ENCODE data around the gene VSIR. TPM values are rescaled to one million over a fixed set of nuclear protein-coding genes. Genes with fewer than 3 reads are reported as not detected.

VSIR gene
- total RNA-seq, 2 experiments from 2014 or later, result 86.2 to 91.4 TPM

DNA sequence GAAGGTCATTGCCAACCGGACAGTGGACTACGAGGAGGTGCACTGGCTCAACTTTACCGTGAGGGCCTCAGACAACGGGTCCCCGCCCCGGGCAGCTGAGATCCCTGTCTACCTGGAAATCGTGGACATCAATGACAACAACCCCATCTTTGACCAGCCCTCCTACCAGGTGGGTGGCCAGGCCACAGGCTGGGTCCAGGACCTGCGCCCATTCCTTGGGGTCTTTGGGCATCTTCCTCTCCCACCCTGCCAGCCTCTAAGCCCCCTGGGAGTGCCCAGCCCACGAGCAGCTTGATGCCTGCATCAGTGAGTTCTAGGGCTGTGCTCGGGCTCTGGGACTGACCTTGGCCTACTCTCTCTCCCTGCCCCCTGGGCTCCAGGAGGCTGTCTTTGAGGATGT is 25.8 kb upstream of the VSIR start:
- DNase-seq, result no peak
- intact Hi-C loops (cut with DNase I, micrococcal nuclease), result no loop called here
- ATAC-seq (ENCODE audit: poor library complexity), result no peak
- no peaks in the 10 kb centered on the region for H3K27me3 ChIP-seq (ENCODE audit: control insufficient read depth in 1 of 2, insufficient read depth in 2 of 2, low read length in 2 of 2)
- Mint-ChIP-seq H3K4me3 (no peak overlapping the region), H3K36me3 (ENCODE audit: low read depth) (no peaks in the 10 kb centered on the region), H3K9me3 (no peaks in the 10 kb centered on the region), H3K4me1 (ENCODE audit: low read depth) (peaks cover 9% of the 10 kb centered on the region), H3K27ac (no peak overlapping the region), H3K27me3 (no peaks in the 10 kb centered on the region)
- no peaks in the 10 kb centered on the region for H3K36me3 ChIP-seq (ENCODE audit: insufficient read depth, low read length)
- peaks cover 3% of the 10 kb centered on the region for H3K4me1 ChIP-seq (ENCODE audit: insufficient read depth, low read length)
- ChIA-PET POLR2A (no interaction called here), CTCF (no interaction called here)
- H3K9me3 ChIP-seq (ENCODE audit: control insufficient read depth in 1 of 2, insufficient read depth in 1 of 2, low read length in 2 of 2), result peaks cover 0 to 4% of the 10 kb centered on the region in 2 experiments
- H3K4me3 ChIP-seq (ENCODE audit: low read length), result no peak overlapping the region
- no peak overlapping the region for H3K27ac ChIP-seq (ENCODE audit: low read depth in 1 of 2, low read length in 2 of 2)
- TF ChIP-seq, protein P1, sequence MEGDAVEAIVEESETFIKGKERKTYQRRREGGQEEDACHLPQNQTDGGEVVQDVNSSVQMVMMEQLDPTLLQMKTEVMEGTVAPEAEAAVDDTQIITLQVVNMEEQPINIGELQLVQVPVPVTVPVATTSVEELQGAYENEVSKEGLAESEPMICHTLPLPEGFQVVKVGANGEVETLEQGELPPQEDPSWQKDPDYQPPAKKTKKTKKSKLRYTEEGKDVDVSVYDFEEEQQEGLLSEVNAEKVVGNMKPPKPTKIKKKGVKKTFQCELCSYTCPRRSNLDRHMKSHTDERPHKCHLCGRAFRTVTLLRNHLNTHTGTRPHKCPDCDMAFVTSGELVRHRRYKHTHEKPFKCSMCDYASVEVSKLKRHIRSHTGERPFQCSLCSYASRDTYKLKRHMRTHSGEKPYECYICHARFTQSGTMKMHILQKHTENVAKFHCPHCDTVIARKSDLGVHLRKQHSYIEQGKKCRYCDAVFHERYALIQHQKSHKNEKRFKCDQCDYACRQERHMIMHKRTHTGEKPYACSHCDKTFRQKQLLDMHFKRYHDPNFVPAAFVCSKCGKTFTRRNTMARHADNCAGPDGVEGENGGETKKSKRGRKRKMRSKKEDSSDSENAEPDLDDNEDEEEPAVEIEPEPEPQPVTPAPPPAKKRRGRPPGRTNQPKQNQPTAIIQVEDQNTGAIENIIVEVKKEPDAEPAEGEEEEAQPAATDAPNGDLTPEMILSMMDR (IDR thresholded peaks at IDR 0.05), result no peak

DNA sequence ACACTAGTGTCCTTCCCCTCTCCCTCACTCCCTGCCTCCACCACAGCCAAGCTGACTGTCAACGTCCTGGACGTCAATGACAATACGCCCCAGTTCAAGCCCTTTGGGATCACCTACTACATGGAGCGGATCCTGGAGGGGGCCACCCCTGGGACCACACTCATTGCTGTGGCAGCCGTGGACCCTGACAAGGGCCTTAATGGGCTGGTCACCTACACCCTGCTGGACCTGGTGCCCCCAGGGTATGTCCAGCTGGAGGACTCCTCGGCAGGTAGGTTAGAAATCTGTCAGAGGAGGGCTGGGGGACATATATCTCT is 24.9 kb upstream of the VSIR start:
- ATAC-seq (ENCODE audit: poor library complexity) (no peak), DNase-seq (no peak)
- H3K4me3 ChIP-seq (ENCODE audit: low read length), result no peak overlapping the region
- no peak overlapping the region for H3K27ac Mint-ChIP-seq
- peaks cover 9% of the 10 kb centered on the region for H3K4me1 Mint-ChIP-seq (ENCODE audit: low read depth)
- H3K4me3 Mint-ChIP-seq, result no peak overlapping the region
- no peaks in the 10 kb centered on the region for H3K27me3 ChIP-seq (ENCODE audit: control insufficient read depth in 1 of 2, insufficient read depth in 2 of 2, low read length in 2 of 2)
- H3K4me1 ChIP-seq (ENCODE audit: insufficient read depth, low read length), result peaks cover 3% of the 10 kb centered on the region
- no peaks in the 10 kb centered on the region for H3K27me3 Mint-ChIP-seq
- ChIA-PET CTCF (no interaction called here), POLR2A (no interaction called here)
- H3K27ac ChIP-seq (ENCODE audit: low read depth in 1 of 2, low read length in 2 of 2), result no peak overlapping the region
- intact Hi-C loops (cut with DNase I, micrococcal nuclease), result no loop called here
- H3K9me3 ChIP-seq (ENCODE audit: control insufficient read depth in 1 of 2, insufficient read depth in 1 of 2, low read length in 2 of 2), result peaks cover 0 to 4% of the 10 kb centered on the region in 2 experiments
- no peaks in the 10 kb centered on the region for H3K36me3 ChIP-seq (ENCODE audit: insufficient read depth, low read length)
- no peaks in the 10 kb centered on the region for H3K9me3 Mint-ChIP-seq
- no peaks in the 10 kb centered on the region for H3K36me3 Mint-ChIP-seq (ENCODE audit: low read depth)
- TF ChIP-seq, protein P1 (IDR thresholded peaks at IDR 0.05), result no peak

DNA sequence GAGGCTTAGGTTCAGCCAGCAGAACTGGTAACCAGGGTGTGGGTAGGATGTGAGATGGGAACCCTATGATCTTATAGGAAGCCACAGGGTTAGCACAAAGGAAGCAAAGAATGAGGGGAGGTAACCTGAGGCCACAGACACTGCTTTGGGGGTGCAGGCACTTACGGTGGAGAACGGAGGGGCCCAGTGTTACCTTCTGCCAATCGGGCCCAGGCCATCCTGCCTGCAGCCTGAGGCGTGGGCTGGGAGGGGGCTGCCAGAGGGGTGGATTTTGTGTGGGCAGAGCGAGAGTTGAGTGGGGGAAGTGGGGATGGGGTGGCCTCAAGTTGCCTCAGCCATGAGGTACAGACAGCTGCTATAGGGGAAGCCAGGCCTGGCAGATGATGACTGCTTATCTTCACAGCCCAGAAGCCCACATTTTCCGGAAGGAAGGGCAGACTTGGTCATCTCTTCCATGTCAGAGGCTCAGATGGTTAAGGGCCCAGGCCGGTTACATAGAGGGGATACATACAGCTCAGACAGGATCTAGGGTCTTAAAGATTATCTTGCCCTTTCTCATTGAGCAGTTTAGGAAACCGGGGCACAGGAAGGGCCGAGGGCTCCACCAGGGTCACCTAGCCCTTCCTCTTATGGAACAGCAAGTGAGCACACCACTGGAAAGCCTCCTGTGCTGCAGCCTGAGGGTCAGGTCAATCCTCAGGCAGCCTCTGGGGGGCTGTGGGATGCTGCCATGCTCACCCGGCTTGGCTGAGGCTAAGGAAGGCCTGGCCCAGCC is 24.4 kb upstream of the VSIR start:
- CTCF ChIA-PET, result no interaction called here
- ATAC-seq (ENCODE audit: poor library complexity), result peak; percentile 26
- POLR2A ChIA-PET, result no interaction called here

More for the DNA sequence above, 24.4 kb upstream of the VSIR start:
- Mint-ChIP-seq H3K36me3 (ENCODE audit: low read depth) (no peaks in the 10 kb centered on the region), H3K9me3 (no peaks in the 10 kb centered on the region), H3K4me3 (no peak overlapping the region), H3K27ac (no peak overlapping the region), H3K4me1 (ENCODE audit: low read depth) (peaks cover 9% of the 10 kb centered on the region), H3K27me3 (no peaks in the 10 kb centered on the region)
- Histone ChIP-seq H3K4me3 (ENCODE audit: low read length) (no peak overlapping the region), H3K27me3 (ENCODE audit: control insufficient read depth in 1 of 2, insufficient read depth in 2 of 2, low read length in 2 of 2) (no peaks in the 10 kb centered on the region), H3K4me1 (ENCODE audit: insufficient read depth, low read length) (peaks cover 3% of the 10 kb centered on the region), H3K9me3 (ENCODE audit: control insufficient read depth in 1 of 2, insufficient read depth in 1 of 2, low read length in 2 of 2) (peaks cover 0 to 4% of the 10 kb centered on the region in 2 experiments), H3K27ac (ENCODE audit: low read depth in 1 of 2, low read length in 2 of 2) (no peak overlapping the region), H3K36me3 (ENCODE audit: insufficient read depth, low read length) (no peaks in the 10 kb centered on the region)
- TF ChIP-seq, protein P1 (IDR thresholded peaks at IDR 0.05), result no peak
- intact Hi-C loops (cut with DNase I, micrococcal nuclease), result no loop called here
- no peak for DNase-seq
